ENCODE data around the gene TET2.

TET2 gene

GRCh38 chr4:105146276-105147015 lies at the start of gene TET2:
Gene TET2 (plus strand): TSS chr4:105146876. CDS start chr4:105233943, 87,067 bp downstream.
- peak; percentile 68 to 76 for DNase-seq (ENCODE audit: low read depth in 2 of 2)

- DNase-seq (ENCODE audit: low read depth in 2 of 2): no peak
Observed at GRCh38 chr4:105102016-105102415, 44.7 kb upstream of the TET2 start.

DNA sequence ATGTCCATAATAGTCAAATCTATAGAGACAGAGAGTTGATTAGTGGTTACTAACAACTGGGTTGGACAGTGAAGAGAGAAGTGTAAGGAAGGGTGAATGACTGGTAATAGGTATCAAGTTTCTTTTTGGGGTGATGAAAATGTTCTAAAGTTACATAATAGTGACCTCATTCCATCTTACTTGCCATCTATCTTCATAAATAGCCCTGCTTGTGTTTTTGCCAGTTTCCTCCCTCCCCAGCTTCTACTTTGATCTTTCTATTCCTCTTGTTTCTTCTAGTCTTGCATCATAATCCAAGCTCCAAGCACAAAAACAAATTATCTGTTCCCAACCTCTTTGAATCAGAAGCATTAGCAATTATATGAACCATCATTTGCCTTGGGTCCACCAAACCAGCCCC lies 40.2 kb upstream of the TET2 start:
- DNase-seq (ENCODE audit: low read depth in 2 of 2): no peak

GRCh38 chr4:105107095-105107856 lies 39.4 kb upstream of the TET2 start:
- DNase-seq (ENCODE audit: low read depth in 2 of 2): no peak

- DNase-seq (ENCODE audit: low read depth in 2 of 2): no peak
Observed at GRCh38 chr4:105108971-105109370, 37.7 kb upstream of the TET2 start.

DNA sequence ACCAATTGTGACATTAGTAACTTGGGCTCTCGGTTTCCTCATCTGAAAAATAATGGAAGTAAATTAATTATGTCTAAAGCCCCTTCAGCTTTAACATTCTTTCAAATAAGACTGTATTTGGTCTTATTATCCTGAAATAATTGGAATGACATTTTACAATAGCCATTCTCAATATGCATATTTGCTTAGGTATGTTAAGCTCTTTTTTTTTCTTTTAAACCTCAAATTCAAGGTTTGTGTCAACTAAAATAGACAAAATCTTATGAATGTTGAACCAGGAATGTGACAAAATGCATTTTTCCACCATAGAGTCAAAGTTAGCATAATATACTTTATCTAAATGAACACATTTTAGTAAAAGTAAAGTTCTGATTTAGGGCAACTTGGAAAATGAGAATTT lies 34.4 kb upstream of the TET2 start:
- no peak for DNase-seq (ENCODE audit: low read depth in 2 of 2)

- DNase-seq (ENCODE audit: low read depth in 2 of 2): no peak
Observed at GRCh38 chr4:105113800-105114199, 32.9 kb upstream of the TET2 start.

- DNase-seq (ENCODE audit: low read depth in 2 of 2): no peak
Observed at GRCh38 chr4:105116616-105117319, 29.9 kb upstream of the TET2 start.

- DNase-seq (ENCODE audit: low read depth in 2 of 2): no peak
Observed at GRCh38 chr4:105119356-105119755, 27.3 kb upstream of the TET2 start.

DNA sequence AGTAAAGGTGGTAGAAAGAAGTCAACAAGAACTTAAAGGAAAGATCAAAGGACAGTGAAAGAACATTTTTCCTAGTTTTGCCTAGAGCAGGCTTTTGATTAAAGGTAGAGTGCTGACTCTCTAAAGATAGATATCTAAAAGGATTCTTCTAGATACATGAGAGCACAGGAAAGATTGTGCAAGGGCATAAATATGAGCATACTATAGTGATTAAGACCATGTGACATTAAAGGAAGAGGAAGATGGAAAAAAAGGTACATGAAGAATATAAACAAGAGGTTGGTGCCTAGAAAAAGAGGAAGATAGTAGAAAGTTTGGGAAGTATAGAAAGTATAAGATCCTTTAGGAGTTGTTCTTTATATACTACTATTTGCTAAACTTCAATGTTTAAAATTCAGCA lies 26.1 kb upstream of the TET2 start:
- no peak for DNase-seq (ENCODE audit: low read depth in 2 of 2)

DNA sequence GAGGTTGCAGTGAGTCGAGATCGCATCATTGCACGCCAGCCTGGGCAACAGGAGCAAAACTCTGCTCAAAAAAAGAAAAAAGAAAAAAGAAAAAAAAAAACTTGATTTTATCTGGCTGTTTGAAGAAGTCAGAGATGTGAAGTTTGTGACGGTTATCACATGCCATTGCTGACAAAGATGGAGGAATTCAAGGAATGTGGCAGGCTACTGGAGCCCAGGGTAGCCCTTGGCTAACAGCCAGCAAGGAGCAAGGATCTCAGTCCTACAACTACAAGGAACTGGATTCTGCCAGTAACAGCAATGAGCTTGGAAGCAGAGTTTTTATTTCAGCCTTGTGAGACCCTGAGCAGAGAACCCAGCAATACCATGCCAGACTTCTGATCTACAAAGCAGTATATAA lies 24.3 kb upstream of the TET2 start:
- DNase-seq (ENCODE audit: low read depth in 2 of 2): no peak

DNA sequence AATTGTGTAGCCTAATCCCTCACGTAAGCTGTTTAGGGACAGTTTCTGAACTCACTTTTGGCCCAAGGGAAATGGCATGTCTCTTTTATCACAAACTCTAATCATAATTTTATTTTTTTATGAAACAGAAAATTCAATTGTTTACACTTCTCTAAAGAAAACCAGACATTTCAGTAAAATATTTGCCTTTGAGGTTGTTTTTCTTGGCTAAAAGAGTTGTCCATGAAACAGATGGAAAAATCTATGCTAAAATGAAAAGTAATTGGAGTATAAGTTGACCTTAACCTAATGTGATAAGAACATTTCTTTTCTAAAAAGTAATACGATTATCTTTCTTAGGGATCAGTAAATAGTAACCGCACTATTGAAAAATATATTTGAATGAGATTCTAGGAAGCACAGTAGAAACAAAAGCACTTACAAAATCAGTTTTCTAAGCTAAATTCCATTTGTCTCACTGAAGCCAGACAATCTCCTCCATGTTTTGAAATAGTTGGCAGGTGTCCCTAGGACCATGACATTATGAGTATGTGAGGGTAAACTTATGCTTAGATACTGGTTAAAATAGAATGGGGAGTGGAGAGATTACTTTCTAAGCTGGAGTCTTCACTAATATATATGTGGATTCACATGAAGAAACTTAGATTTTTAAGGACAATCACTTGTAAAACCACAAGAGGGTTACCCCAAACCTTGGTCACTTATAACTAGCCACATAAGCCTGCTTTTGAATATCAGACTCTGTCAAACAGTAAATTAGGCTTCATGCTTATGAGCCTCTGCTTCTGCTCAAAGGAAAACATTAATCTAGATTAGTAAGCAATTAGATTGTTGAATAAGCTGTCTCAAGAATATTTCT lies 20.1 kb upstream of the TET2 start:
- DNase-seq (ENCODE audit: low read depth in 2 of 2): no peak

DNA sequence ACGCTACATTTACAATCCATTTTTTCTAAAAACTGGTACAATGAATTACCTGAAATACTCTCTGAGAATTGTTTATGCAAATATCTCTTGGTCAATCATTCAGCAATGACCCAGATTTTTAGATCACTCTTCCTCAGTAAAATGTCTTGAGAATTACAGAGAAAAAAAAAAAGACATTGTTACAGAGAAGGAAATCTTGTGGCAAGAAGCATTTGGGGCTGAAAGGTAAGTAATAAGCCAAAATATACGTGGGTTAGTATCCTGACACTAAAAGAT lies 19.6 kb upstream of the TET2 start:
- DNase-seq (ENCODE audit: low read depth in 2 of 2): no peak

- no peak for DNase-seq (ENCODE audit: low read depth in 2 of 2)
Observed at GRCh38 chr4:105128208-105128607, 18.5 kb upstream of the TET2 start.

GRCh38 chr4:105129286-105130040 lies 17.2 kb upstream of the TET2 start:
- DNase-seq (ENCODE audit: low read depth in 2 of 2): no peak

DNA sequence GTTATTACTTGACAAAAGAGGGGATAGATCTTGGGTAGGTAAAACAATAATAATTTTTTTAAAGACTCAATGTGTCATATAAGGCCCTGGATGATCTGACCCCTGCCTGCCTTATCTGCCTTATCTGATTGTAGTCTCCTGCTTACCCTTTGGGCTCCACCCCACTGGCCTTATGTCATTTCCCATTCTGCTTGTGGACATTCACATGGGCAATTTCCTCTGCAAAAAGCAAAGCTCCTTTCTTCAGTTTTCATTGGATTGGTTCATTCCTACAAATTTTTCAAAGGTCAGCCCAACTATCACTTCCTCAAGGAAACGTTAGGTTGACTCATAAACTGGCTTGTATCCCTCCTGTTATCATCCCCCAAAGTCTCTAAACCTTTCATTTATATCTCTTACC lies 15.7 kb upstream of the TET2 start:
- no peak for DNase-seq (ENCODE audit: low read depth in 2 of 2)

GRCh38 chr4:105133976-105134375 lies 12.7 kb upstream of the TET2 start:
- DNase-seq (ENCODE audit: low read depth in 2 of 2): no peak

DNA sequence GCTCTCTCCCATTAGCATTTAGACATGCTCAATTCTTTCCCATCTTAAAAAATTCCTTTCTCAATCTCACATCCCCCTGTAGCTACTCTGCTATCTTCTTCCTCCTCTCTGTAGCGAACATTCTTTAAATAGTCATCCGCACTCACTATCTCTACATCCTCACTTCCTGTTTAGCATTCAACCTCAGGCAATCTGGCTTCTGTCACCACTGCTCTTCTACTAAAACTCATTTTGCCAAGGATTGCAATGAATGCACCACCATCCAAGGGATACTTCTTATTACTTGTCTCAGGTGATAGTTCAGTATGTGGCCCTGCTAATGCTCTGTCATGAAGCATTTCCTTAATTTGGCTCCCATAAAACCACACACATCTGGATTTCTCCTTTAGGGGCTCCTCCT lies 10.9 kb upstream of the TET2 start:
- no peak for DNase-seq (ENCODE audit: low read depth in 2 of 2)

DNA sequence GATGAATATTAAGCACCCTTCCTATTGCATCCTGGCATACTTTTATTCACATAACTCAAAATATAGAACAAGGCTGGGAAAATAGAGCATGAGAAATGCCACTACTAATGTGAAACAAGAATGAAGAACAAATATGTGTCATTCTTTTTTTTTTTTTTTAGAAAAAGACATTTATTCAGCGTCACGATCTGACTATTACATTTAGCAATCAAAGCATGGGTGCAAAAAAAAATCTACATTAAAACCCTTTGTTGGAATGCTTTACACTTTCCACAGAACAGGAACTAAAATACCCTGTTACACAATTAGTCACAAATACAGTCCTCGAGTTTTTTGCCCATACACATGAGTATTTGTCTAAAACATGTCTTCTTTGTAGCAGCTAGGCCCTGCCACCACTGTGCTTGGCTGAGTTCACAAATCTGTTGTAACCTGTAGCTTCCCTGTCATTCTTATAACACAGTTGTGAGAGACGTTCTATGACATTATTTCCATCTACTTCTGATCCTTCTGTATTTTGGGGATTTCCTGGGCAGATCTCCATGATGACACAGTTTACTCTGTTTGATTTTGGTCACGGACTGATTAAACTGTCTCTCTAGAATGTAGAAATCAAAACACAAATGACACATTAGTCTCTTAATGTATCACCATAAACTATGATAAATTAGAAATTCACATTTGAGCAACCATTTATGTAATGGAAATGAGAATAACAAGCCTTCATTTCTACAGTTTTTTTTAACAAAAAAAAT lies 9.4 kb upstream of the TET2 start:
- no peak for DNase-seq (ENCODE audit: low read depth in 2 of 2)

DNA sequence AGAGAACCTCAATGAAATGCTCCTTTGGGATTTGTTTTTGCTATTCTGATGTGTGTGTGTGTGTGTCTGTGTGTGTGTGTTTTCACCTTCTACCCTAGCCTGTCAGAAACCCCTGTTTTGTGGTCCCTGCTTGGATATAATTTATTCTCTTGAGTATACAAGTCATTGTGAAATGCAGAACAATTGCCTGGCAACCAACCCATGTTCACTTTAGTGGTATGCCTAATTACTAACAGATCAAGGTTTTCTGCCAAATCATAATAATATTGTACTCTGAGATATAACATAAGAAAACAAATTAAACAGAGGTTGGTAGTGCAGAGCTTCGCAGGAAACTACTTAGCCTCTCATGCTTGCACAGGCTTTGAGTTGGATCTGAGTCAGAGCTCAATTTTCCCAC lies 7.0 kb upstream of the TET2 start:
- no peak for DNase-seq (ENCODE audit: low read depth in 2 of 2)

Measured in stimulated activated CD4-positive, alpha-beta T cell treated with anti-CD3 and anti-CD28 coated beads, Interleukin-15, amount 100 ng/mL, for 48 hours (primary cell).